GM19035 (cell line): ENCODE results near the gene B3GNT4.
"Not testable (repeated sequence)": the region's sequence is repeated elsewhere in the genome, so short reads cannot be mapped to it uniquely, and the experiment has no call there.

ENCODE experiments used
- ATAC-seq: cut with Tn5 transposase; IDR thresholded peaks from one replicate; pipeline ENCODE4 v1.9.1; 2021; ENCODE audit not compliant: unreplicated experiment

B3GNT4 gene

DNA sequence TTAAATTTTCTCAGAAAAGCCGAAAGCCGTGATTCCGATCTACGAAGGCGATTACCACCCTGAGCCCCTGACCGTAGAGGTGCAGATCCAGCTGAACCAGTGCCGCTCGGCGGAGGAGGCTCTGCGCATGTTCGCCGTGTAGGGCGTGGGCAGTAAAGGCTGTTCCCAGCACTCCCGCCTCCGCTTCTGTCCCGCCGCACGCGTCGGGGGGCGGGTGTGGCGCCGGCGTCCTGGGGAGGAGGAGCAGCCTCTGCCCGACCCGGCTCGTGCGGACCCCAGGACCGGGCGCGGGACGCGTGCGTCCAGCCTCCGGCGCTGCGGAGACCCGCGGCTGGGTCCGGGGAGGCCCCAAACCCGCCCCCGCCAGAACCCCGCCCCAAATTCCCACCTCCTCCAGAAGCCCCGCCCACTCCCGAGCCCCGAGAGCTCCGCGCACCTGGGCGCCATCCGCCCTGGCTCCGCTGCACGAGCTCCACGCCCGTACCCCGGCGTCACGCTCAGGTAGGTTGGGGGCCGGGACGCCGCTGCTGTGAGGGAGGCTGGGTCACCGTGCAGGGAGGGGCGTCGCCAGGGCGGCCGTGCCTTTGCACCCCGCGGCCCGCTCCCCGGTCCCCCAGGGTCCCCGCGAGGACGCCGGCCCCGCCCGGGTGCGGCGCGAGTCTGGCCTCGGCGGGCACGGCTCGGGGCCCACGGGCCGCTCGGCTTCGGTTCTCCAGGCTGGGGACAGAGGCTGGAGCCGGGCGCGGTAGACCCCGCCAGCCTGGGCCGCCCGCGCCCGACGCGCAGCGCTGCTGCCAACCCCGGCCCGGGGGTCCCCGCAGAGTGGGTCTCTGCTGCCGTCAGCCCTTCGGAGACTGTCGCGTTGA is at the start of gene B3GNT4:
Gene B3GNT4 (plus strand): TSS at position 409 of the 866 bp plus-strand sequence. CDS start 910 bp downstream, outside the sequence.
- ATAC-seq = no peak

DNA sequence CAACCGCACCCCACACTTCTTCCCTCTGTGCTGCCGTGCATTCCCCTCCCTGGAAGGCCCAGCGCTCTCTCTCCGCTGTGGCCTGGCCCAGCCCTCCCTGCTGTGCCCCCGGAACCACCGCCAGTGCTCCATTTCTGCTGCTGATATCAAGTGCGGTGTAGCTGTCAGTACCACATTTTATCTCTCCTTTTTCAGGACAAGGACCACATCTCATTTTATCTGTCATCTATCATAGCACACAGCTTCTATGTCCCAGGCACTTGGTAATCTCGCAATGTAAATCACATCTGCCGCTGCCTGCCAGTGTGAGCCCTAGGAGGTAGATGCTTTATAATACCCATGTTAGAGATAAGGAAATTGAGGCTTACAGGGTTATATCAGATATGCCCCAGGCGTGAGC is 47.8 kb upstream of the B3GNT4 start:
- no peak for ATAC-seq

DNA sequence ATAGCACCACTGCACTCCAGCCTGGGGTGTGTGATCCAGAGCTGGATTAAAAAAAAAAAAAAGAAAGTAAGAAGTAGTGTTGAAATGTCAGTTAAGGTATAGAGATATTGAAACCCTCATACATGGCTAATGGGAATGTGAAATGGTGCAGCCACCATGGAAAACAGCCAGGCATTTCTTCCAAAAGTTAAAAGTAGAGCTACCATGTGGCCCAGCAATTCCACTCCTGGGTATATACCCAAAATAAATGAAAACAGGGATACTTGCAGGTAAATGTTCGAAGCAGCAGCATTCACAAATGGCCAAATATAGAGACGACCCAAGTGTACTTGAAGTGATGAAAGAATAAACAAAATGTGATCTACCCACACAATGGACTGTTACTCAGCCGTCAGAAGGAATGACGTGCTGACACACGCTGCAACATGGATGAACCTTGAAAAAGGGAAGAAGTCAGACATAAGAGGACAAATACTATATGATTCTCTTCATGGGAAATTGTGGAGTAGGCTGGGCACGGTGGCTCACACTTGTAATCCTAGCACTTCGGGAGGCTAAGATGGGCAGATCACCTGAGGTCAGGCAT is 44.7 kb upstream of the B3GNT4 start:
- no peak for ATAC-seq

DNA sequence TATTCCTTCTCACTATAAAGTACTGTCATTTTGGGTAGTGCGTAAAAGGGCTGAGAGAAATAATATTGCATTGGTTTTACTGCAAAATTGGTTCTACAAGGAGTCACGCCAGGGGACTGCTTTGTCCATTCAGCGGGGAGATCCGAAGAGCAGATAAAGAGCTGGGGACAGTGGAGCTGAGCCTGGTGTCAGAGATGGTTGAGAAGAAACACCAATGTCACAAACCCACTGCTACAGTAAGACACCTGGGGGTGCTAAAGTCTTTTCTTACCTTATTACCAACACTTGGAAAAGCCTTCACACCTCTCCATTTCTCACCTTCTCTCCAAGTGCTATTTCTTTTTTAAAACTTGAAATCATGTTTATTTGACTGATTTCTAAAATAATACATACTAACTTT is 43.6 kb upstream of the B3GNT4 start:
- no peak for ATAC-seq

DNA sequence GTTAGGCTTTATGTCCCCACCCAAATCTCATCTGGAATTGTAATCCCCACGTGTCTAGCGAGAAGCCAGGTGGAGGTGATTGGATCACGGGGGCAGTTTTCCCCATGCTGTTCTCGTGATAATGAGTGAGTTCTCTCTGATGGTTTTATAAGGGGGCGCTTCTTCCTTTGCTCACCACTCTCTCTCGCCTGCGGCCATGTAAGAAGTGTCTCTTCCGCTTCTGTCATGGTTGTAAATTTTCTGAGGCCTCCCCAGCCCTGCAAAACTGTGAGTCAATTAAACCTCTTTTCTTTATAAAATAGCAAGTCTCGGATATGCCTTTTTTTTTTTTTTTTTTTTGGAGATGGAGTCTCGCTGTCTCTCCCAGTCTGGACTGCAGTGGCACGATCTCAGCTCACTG is 42.7 kb upstream of the B3GNT4 start:
- ATAC-seq = no peak

DNA sequence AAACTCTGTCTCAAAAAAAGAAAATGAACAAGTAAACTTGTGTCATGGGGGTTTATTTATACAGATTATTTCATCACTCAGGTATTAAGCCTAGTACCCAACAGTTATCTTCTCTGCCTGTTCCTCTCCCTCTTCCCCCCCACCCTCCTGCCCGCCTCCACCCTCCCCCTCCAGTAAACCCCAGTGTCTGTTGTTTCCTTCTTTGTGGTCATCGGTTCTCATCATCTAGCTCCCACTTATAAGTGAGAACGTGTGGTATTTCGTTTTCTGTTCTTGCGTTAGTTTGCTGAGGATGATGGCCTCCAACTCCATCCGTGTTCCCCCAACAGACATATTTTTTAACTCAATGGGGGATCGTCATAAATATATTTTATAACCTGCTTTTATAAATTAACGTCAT is 41.8 kb upstream of the B3GNT4 start:
- ATAC-seq = no peak

DNA sequence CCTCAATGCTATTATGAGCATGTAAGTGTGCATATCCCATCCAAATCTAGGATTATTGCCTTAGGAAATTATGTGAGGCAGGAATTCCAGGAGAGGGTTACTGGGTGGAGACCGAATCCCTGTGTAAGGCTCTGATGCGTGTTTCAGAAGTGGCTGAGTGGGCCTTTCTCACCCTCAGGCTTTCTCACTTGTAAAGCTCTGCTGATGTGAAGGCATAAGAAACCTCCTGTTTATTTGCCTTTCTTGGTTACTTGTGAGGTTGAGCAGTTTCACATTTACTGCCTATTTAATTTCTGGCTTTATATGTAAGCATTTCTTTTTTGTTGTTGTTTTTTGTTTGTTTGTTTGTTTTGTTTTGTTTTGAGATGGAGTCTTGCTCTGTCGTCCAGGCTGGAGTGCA is 40.5 kb upstream of the B3GNT4 start:
- no peak for ATAC-seq

DNA sequence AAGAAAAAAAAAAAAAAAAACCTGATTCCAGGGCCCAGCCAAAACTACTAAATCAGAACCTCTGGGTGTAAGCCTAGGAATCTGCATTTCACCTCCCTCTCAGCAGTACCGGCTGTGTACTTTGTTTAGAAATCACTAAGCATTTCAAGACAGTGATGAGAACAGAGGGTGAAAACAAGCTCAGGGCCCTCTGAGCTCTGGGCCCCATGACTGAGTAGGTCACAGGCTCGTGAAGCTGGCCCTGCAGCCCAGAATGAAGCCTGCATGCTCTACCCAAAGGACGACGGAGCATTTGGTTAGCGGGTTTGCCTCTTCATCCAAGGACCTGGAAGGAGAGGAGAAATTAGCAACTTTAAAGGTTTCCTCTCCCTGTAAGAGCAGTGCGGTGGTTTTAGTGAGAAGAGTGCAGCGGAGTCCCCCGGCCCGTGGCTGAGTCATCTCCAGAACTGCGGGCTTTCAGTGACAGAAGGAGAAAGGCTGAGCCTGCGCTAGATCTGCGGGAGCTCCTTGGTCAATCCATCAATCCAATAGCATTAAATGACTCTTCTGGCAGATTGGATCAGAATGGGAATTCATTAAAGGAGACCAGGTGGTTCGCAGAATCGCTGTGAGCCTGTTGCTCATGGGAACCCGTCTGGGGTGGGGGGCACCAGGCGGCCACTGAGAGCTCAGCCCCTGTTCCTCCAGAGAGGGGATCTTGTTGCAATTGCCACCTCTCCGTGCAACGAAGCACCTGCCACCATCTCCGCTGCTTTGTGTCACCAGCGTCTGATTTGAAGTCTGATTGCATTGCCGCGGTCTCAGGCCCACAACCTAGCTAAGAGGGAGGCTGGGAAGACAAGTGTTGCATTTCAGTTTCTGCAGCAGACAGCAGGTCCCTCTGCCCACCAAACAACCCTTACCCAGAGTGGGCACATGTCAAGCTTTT is 36.8 kb upstream of the B3GNT4 start:
- peak; percentile 76 for ATAC-seq

DNA sequence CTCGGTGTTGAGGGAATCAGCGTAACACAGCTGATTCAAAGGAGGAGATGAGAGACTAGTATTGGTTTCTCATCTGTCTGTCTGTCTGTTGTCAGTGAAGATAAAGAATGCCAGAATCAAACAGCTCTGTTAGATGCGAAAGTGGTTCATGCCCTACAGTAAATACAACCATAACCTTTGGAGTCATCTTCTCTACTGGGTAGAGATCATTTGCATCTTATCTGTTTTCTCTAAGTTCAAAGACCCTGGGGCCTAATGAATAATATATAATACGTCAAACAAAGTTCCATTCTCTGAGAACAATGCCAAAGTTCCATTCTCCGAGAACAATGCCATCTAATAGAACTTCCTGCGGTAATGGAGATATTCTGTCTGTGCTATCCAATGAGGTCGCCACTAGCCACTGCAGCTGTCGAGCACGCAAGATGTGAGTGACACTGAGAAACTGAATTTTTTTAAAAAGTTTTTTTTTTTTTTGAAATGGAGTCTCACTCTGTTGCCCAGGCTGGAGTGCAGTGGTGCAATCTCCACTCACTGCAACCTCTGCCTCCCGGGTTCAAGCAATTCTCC is 36.1 kb upstream of the B3GNT4 start:
- no peak for ATAC-seq

DNA sequence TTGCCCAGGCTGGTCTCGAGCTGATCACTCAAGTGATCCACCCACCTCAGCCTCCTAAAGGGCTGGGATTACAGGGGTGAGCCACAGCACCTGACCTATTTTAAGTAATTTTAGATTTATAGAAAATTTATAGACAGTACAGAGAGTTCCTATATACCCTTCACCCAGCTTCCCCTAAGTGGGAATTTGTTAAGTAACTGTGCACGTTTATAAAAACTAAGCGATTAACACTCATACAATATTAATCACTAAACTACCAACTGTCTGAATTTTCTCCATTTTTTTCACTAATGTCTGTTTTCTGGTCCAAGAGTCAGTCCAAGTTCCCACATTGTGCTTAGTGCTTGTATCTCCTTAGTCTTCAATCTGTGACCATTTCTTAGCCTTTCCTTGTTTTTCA is 35.0 kb upstream of the B3GNT4 start:
- no peak for ATAC-seq

DNA sequence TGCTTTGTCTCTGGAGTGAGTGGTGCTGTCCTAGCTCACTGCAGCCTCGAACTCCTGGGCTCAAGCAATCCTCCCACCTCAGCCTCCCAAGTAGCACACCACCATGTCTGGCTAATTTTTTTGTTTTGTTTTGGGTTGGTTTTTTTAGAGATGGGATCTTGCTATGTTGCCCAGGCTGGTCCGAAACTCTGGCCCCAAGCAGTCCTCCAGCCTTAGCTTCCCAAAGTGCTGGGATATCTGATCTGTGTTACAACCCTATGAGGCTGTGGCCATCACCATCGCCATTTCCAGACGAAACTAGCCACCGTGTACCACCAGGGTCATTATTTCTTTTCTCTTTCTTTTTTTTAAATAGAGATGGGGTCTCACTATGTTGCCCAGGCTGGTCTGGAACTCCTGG is 32.1 kb upstream of the B3GNT4 start:
- no peak for ATAC-seq

DNA sequence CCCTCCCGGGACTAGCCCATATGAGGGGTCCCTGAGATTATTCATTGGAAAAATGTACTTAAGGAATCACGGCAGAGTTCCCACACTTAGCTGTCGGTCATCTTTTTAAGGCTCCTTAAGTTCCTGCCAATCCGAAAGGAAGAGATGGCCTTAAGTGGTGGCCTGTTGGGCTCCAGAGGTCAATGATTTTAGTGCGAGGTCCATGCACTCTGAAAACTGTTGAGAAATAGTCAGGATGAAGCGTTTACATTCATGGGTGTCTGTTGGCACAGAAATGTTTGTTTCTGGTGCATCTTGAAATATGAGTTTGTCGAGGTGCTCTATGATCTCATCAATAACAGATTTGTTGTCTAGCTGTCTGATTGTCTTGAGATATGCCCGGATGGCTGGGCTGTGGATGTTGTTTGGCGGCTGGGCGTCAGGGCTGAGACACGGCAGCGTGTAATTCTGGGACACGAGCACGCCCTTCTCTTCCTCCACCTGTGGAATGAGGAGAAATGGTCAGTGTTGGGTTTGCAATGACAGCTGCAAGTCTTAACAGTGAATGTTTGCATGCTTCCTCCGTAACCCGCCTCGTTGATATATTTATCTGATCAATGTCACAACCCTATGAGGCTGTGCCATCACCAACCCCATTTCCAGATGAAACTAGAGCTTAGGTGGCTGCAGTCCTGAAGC is 31.1 kb upstream of the B3GNT4 start:
- no peak for ATAC-seq

DNA sequence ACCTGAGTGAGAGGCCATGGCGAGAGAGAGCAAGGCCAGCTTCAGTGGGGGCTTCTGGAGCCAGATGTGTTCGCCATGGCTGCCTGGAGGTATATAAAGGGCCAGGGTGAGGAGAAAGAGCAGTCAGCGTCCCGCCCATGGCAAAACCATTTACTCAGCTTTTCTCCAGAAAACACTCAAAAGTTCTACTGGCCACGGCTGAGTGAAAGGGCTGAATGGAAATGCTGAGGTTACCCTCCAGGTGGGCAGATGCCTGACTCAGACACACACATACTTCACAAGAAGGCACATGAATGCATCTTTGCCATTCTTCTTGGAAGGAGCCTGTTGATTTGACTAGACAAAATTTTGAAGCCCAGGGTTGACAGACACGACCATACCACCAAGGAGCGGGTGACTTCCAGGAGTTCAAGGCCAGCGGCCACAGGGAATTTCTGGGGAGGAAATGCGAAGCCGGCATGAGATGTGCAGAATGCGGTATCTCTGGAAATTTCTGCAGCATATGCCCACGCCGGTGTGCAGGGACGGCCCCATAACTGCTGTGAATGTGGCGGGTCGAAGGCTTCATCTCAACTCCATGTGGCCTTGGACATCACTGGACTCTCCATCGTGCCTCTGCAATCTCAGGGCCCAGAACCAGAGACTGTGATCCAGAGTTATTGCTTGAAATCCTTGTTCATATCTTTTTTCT is 29.2 kb upstream of the B3GNT4 start, which contains the start of gene IL31:
Gene IL31 (minus strand): TSS at position 67 of the 691 bp plus-strand sequence. CDS start 49 bp downstream, at position 18.
- ATAC-seq = no peak

DNA sequence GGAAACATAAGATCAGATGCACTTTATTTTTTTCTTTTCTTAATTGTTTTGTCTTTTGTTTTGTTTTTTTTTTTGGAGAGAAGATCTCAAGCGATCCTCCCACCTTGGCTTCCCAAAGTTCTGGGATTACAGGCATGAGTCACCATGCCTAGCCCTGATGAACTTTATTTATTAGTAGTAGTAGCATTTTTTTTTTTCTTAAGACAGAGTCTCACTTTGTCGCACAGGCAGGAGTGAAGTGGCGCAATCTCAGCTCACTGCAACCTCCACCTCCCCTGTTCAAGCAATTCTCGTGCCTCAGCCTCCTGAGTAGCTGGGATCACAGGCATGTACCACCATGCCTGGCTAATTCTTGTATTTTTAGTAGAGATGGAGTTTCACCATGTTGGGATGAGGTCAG is 27.0 kb upstream of the B3GNT4 start:
- ATAC-seq = not testable (repeated sequence)

DNA sequence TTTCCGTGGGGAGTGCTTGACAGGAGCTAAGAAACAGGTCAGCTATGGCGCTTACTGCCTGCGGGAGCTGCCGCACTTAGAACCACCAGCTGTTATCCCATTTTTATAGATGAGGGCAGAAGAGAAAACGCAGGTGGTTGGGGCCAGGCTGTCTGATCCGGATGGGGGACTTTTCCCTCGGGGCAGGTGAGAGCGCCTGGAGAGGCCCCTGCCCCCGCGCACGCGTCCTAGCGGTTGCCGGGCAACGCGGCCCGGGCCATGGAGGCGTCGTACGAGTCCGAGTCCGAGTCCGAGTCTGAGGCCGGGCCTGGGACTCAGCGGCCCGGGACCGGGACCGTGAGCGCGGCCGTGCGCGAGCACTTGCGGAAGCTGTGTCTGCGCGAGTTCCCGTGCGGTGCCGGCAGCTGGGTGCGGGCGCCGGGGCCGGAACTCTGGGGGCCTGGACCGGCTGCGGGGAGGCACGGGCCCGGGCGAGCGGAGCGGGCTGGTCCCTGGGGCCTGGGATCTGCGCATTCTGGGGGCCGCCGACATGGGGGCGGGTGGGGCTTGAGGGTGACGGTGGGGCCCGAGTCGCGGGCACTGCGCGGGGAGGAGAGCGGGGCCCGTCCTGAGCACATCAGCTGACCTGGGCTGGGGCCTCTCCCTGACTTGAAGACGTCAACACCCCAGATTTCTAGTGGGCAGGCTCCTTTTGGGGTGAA is 20.5 kb upstream of the B3GNT4 start, which contains the start of gene LRRC43:
Gene LRRC43 (plus strand): TSS at position 237 of the 701 bp plus-strand sequence. CDS start 22 bp downstream, at position 259.
- no peak for ATAC-seq

DNA sequence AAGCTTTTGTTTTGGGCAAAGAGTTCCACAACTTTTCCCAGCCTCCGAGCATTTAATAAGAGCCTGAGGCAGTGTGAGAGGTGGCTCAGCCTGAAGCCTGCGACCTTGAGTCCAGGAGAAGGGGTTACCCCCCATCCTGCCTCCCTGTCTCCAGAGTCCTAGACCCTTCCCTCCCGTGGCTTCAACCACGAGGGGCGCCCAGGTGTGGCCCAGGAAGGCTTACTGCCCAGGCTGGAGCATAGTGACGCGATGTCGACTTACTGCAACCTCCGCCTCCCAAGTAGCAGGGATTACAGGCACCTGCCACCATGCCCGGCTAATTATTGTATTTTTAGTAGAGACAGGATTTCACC is 19.9 kb upstream of the B3GNT4 start:
- no peak for ATAC-seq

DNA sequence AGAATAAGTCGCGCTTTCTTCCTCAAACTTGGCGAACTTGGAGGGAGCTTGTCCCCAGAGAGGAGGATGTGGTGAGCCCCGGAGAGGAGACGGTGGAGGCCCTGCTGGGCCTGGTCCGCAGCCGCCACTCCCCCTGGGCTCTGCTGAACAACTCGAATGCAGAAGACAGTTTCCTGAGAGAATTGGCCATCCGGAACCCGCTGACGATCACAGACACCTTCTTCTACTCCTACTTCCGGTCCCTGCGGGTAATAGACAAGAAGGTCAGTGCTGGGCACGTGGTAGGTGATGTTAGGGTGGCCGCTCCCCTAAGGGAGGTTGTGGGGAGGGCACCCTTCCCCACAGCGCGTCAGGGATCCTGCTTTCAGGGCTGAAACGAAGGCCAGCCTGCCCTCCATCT is 19.0 kb upstream of the B3GNT4 start:
- no peak for ATAC-seq

DNA sequence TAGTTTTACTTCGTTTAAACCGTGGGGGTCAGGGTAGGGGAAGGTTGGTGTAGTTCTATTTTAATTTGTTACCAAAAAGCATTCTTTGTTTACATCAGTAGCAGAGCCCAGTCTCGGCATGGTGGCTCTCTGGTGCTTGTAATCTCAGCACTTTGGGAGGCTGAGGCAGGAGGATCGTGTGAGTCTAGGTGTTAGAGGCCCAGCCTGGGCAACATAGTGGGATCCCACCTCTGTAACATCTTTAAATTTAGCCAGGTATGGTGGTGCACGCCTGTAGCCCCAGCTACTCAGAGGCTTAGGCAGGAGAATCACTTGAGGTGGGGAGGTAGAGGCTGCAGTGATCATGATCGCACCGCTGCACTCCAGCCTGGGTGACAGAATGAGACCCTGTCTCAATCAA is 18.4 kb upstream of the B3GNT4 start:
- ATAC-seq = no peak

DNA sequence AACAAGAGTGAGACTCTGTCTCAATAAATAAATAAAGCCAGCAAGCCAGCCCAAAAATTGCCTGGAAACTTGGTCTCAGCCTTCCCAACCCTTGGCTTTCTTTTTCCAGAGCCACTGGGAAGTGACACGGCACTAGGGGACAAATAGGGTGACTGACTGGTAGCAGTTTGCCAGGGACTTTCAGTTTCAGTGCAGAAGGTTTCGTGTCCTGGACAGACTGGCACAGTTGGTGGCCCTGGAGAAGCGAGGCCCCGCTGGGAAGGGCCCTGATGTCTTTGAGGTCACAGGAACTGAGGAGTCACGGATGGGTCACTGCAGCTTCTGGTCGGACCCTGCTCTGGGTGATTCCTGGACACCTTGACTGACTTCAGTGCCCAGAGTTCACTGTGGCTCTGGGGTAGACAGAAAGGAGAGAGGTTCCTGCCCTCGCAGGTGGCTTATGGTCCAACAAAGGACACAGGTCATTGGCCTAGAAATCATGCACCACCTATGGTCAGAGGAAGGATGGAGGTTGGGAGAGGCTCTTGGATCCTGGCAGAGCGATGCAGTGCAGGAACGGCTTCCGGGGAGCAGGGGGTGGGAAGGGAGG is 17.9 kb upstream of the B3GNT4 start:
- no peak for ATAC-seq
